Small intestine (tissue), 7 donors: ENCODE results near the gene PECR. TPM values are rescaled to one million over a fixed set of nuclear protein-coding genes. Genes with fewer than 3 reads are reported as not detected.

Experiments
- DNase-seq, 2 donors: peaks; one replicate each; pipeline versions ENCODE4 v3.0.0 to v3.0.0-alpha.2; 2013
- FAIRE-seq: peaks from 2 replicates; lab custom pipeline; 2012; peaks lifted over from hg19 to GRCh38; lab: Jason Lieb, UNC
- H3K27ac ChIP-seq, 3 donors: one replicate each; pipeline ENCODE4 v1.5.1; 2013; ENCODE audit warnings: low read length in 2 of 3, mild to moderate bottlenecking in 2 of 3, control low read depth in 1 of 3, inconsistent platforms in 1 of 3, low read depth in 1 of 3, moderate library complexity in 1 of 3
- H3K27me3 ChIP-seq, 3 donors: one replicate each; pipeline ENCODE4 v1.6.1; 2013; ENCODE audit warnings: low read length in 3 of 3, inconsistent platforms in 1 of 3; ENCODE audit not compliant: control insufficient read depth in 3 of 3, insufficient read depth in 3 of 3
- H3K36me3 ChIP-seq, 3 donors: one replicate each; pipeline ENCODE4 v1.6.1; 2013; ENCODE audit warnings: low read length in 3 of 3, inconsistent platforms in 1 of 3, low read depth in 1 of 3, mild to moderate bottlenecking in 1 of 3, moderate library complexity in 1 of 3; ENCODE audit not compliant: control insufficient read depth in 3 of 3, insufficient read depth in 2 of 3
- H3K4me1 ChIP-seq, 3 donors: one replicate each; pipeline ENCODE4 v1.6.1; 2013; ENCODE audit warnings: low read length in 2 of 3, inconsistent platforms in 1 of 3, low read depth in 1 of 3, mild to moderate bottlenecking in 1 of 3, moderate library complexity in 1 of 3; ENCODE audit not compliant: control insufficient read depth in 3 of 3, insufficient read depth in 2 of 3
- H3K4me3 ChIP-seq, 3 donors: one replicate each; pipeline ENCODE4 v1.5.1; 2013; ENCODE audit warnings: low read length in 3 of 3, control low read depth in 1 of 3, inconsistent platforms in 1 of 3, low read depth in 1 of 3, mild to moderate bottlenecking in 1 of 3, moderate library complexity in 1 of 3
- H3K9me3 ChIP-seq, 2 donors: one replicate each; pipeline ENCODE4 v1.6.1; 2013; ENCODE audit warnings: low read depth in 1 of 2, low read length in 1 of 2; ENCODE audit not compliant: control insufficient read depth in 2 of 2, insufficient read depth in 1 of 2
- WGBS, 3 donors: extraction: QIAGEN DNeasy Blood & Tissue Kit; methylation state at CpG; one replicate each; pipeline ENCODE4 v1.1.7; 2013; 5-methylcytosine and 5-hydroxymethylcytosine counted together
- polyA plus RNA-seq, 4 donors: library from polyadenylated mRNA; stranded (reverse) in 3 of 4; unstranded in 1 of 4; fragments of 200-250 nt in 3 of 4; fragments of 120-200 nt in 1 of 4; gene quantifications; one replicate each; pipeline versions ENCODE4 v1.2.1 to v1.2.3, GENCODE V29; 2013
- donor health status: healthy with polysubstance abuse.
- donor health status: control.
- donor health status: control.
- donor health status: Bipolar disorder and iron deficiency.
- donor health status: healthy.

The PECR gene
- polyA plus RNA-seq, 4 donors: 22.3 to 68.8 (median 41.1) TPM

DNA sequence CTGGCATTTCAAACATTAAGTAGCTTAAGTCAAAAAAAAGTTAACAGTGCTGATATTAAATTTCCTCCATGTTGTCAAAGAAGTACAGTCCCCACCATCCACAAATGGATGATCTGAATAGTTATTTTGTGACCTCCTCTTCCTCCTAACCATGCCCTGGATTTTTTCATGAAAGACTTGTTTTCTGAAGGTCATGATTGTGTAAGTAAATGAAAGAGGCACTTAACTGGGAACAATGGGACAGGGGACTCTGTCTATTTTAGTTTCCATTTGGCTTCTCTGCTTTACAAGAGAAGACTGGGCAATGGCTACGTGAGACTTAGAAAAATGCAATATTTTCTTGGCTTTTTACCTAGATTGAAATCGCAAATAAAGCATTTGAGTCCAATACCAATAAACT, 32.2 kb downstream of the PECR start:
- no peak overlapping the region for H3K4me3 ChIP-seq
- 92 to 94% (median 94%) methylated on average over 2 of the region's 2 CpGs for WGBS, 3 donors
- FAIRE-seq: no peak

DNA sequence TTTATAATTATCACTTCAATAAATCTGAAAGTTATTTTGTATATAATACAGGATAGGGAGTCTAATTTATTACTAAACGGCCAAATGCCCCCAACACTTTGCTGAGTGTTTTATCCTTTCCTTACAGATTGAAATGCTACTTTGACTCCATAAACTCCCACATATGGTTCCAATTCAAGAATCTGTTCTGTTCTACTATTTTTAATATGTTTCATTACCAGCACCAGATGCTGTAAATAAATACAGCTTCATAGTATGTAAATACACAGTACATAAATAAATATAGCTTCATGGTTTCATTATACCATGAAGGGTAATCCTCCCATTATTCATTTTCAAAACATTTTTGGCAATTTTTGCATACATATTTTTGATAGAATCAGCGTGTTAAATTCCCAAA, 34.2 kb downstream of the PECR start:
- Histone ChIP-seq H3K4me1 (no peaks in the 10 kb centered on the region), H3K9me3 (no peaks in the 10 kb centered on the region), H3K4me3 (no peak overlapping the region), H3K36me3 (peaks cover 4 to 29% (median 7%) of the 10 kb centered on the region in 3 donors), H3K27me3 (no peaks in the 10 kb centered on the region), H3K27ac (no peak overlapping the region)
- DNase-seq: no peak
- FAIRE-seq: no peak
- 78 to 96% (median 92%) methylated on average over 2 of the region's 2 CpGs for WGBS, 3 donors

More for the DNA sequence above, 32.2 kb downstream of the PECR start:
- DNase-seq: no peak
- no peaks in the 10 kb centered on the region for H3K9me3 ChIP-seq
- H3K36me3 ChIP-seq: peaks cover 0 to 24% (median 7%) of the 10 kb centered on the region in 3 donors
- H3K27me3 ChIP-seq: no peaks in the 10 kb centered on the region
- no peaks in the 10 kb centered on the region for H3K4me1 ChIP-seq
- no peak overlapping the region for H3K27ac ChIP-seq

DNA sequence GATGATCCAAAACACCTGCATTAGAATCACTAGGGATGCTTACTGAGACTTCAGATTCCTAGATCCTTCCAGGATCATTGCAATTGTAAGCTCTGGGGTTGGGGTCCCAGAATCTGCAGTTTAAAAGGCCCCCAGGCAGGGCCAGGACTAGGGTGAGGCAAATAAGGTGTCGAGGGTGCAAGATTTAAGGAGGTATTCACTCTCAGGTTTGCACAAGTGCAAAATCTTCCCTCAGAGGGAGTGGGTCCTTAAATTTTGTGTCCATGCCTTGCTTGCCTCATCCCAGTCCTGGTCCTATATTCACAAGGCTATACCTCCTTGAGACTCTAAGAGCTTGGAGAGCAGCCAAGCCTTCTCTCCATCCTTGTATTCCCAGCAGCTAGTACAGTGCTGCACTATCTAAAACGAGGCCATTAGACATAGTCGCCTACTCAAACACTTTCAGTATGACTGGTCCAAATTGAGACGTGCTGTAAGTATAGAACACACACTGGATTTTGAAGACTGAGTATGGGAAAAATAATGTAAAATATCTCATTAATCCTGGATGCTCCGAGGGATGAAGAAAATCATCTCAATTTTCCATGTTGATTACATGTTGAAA, 36.6 kb downstream of the PECR start:
- no peak overlapping the region for H3K27ac ChIP-seq
- H3K27me3 ChIP-seq: no peaks in the 10 kb centered on the region
- 62 to 64% (median 64%) methylated on average over 5 of the region's 5 CpGs for WGBS, 3 donors
- H3K9me3 ChIP-seq: no peaks in the 10 kb centered on the region
- FAIRE-seq (no peak), DNase-seq (no peak)
- H3K4me3 ChIP-seq: no peak overlapping the region
- H3K4me1 ChIP-seq: no peaks in the 10 kb centered on the region
- H3K36me3 ChIP-seq: peaks cover 4 to 33% (median 11%) of the 10 kb centered on the region in 3 donors

DNA sequence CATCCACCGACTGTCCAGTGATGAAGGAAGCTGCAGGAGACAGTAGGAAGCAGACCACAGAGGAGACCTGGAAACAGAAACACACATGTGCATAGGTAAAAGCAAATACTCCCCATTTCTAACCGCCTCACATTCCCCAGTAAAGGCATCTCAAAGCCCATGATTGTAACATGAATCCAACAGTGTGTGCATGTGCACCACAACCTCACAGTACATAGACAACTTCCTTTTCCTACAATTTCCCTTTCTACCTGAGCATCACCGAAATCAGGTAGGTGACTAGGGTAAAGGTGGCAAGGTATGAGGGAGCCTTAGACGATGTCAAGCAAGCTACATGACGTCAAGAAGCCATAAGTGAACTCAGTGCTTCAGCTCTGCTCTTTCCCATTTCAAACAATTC, 37.7 kb downstream of the PECR start:
- FAIRE-seq (no peak), DNase-seq (no peak)
- Histone ChIP-seq H3K4me1 (no peaks in the 10 kb centered on the region), H3K36me3 (peaks cover 4 to 34% (median 9%) of the 10 kb centered on the region in 3 donors), H3K27ac (no peak overlapping the region), H3K4me3 (no peak overlapping the region), H3K9me3 (no peaks in the 10 kb centered on the region), H3K27me3 (no peaks in the 10 kb centered on the region)
- 93 to 96% (median 94%) methylated on average over 5 of the region's 5 CpGs for WGBS, 3 donors

DNA sequence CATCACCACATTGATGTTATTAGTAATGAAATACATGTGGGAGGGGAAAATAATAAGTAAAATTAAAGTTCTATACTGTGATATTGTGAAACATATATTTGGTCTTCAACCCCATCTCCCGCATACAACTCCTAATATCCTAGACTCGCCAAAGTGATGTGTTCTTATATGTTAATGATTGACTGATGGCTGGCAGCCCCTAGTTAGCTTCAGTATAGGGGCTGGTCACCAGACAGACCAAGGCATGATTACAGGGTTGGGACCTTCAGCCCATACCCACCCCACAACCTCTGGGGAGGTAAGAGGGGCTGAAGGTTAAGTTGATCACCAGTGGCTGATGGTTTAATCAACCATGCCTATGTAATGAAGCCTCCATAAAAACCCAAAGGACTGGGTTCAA, 40.2 kb downstream of the PECR start:
- Histone ChIP-seq H3K4me1 (no peaks in the 10 kb centered on the region), H3K27ac (no peak overlapping the region), H3K9me3 (no peaks in the 10 kb centered on the region), H3K36me3 (peaks cover 4 to 36% (median 10%) of the 10 kb centered on the region in 3 donors), H3K27me3 (no peaks in the 10 kb centered on the region), H3K4me3 (no peak overlapping the region)
- FAIRE-seq (no peak), DNase-seq (no peak)
- 92 to 98% (median 94%) methylated on average over 2 of the region's 2 CpGs for WGBS, 3 donors

DNA sequence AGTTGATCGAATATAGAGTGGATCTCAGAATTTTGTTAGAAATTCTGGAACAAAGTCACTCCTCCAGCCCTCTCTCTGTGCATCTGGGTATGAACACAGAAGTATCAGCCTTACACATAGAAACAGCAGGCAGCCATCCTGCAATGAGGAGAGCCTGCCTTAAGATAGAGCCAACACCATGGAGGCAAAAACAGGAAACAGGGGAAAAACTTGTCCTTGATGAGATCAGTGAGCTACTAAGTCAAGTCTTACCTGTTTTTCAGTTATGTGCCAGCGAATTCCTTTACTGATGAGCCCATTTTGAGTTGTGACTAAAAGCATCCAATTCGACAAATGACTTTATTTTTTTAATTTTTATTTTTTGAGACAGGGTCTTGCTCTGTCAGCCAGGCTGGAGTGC, 41.7 kb downstream of the PECR start:
- WGBS, 3 donors: 92 to 95% (median 93%) methylated on average over 3 of the region's 3 CpGs
- no peak for FAIRE-seq

DNA sequence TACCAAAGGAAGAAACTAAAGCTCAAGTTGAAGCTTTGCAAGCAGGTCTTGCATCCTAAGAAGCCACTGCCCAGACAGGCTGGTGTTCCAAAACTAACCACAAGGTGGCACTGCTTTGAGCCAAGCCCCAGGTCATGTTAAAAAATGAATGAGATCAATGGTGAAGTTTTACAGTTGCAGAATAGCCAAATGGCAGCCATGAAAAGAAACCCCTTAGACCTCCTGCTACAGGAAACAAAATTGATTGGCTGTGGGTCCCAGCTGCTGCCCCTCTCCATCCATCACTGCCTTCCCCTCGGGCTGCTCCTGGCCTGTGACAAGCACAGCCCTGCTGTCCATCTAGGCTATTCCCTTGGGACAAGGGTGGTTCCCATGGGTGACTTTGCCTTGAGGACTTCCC, 47.5 kb downstream of the PECR start:
- DNase-seq: peak; percentile 68 to 77
- Histone ChIP-seq H3K27me3 (no peaks in the 10 kb centered on the region), H3K4me1 (no peaks in the 10 kb centered on the region), H3K4me3 (no peak overlapping the region), H3K36me3 (peaks cover 4 to 40% (median 9%) of the 10 kb centered on the region in 3 donors), H3K27ac (no peak overlapping the region), H3K9me3 (no peaks in the 10 kb centered on the region)
- FAIRE-seq: no peak
- WGBS, 3 donors: 50 to 92% (median 91%) methylated on average over 1 of the region's 1 CpG

More for the DNA sequence above, 41.7 kb downstream of the PECR start:
- DNase-seq: no peak
- Histone ChIP-seq H3K4me3 (no peak overlapping the region), H3K27ac (no peak overlapping the region), H3K9me3 (no peaks in the 10 kb centered on the region), H3K4me1 (no peaks in the 10 kb centered on the region), H3K27me3 (no peaks in the 10 kb centered on the region), H3K36me3 (peaks cover 4 to 45% (median 10%) of the 10 kb centered on the region in 3 donors)

DNA sequence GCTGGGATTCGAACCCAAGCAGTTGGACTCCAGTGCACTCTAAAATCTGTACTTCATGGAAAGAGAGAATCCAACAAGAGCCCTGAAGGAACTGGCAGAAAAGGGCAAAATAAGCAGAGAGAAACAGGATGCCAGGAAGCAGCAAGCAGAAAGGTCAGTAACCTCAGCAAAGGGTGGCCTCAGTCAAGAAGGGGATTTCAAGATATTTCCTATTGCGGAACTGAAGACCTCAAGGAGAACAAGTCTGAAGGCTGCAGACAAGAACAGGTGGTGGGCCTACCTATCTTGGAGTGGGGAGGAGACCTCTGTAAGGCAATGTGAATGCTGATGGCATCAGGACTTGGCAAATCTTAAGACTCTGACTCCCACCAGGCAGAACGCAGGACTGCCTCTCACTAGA, 48.2 kb downstream of the PECR start:
- Histone ChIP-seq H3K27me3 (no peaks in the 10 kb centered on the region), H3K27ac (no peak overlapping the region), H3K9me3 (no peaks in the 10 kb centered on the region), H3K4me3 (no peak overlapping the region), H3K4me1 (no peaks in the 10 kb centered on the region), H3K36me3 (peaks cover 4 to 38% (median 9%) of the 10 kb centered on the region in 3 donors)
- FAIRE-seq (no peak), DNase-seq (no peak)
- 96 to 100% (median 97%) methylated on average over 3 of the region's 3 CpGs for WGBS, 3 donors
